HL-60 (cell line): ENCODE data around the gene GRXCR2.

Source experiments
- DNase-seq, 2 experiments: peaks; one replicate each; pipeline ENCODE4 v3.0.0-alpha.2; 2010 to 2020; ENCODE audit warnings: low read depth in 1 of 2, low spot score in 1 of 2
- H3K27ac ChIP-seq: fragments of 250-450 bp; sonication (Bioruptor Pico); replicated peaks from 2 replicates; pipeline ENCODE4 v1.5.1; 2020; ENCODE audit warnings: mild to moderate bottlenecking, moderate library complexity
- H3K27me3 ChIP-seq: fragments of 250-450 bp; sonication (Bioruptor Pico); 2 replicates; pipeline ENCODE4 v1.5.1; 2021; ENCODE audit warnings: mild to moderate bottlenecking, moderate library complexity; ENCODE audit not compliant: insufficient read depth, poor library complexity, severe bottlenecking
- H3K4me3 ChIP-seq: replicated peaks from 2 replicates; pipeline ENCODE4 v1.5.1; 2011; ENCODE audit warnings: mild to moderate bottlenecking, control low read depth, low read length; ENCODE audit not compliant: insufficient read depth
- CTCF ChIP-seq: IDR thresholded peaks from one replicate; pipeline ENCODE4 v1.5.1; 2011; ENCODE audit warnings: low read length, control low read depth, inconsistent platforms; ENCODE audit not compliant: insufficient read depth
- GABPA ChIP-seq: IDR thresholded peaks from 2 replicates; pipeline ENCODE4 v1.6.1; 2012; ENCODE audit warnings: low read depth
- POLR2AphosphoS5 ChIP-seq: IDR thresholded peaks from 2 replicates; pipeline ENCODE4 v1.6.1; 2012; ENCODE audit warnings: low read depth
- SPI1 ChIP-seq: IDR thresholded peaks from 2 replicates; pipeline ENCODE4 v1.6.1; 2012; ENCODE audit warnings: low read depth, mild to moderate bottlenecking, borderline replicate concordance
- TF ChIP-seq, protein P1 (sequence below): IDR thresholded peaks from 2 replicates; pipeline ENCODE4 v1.6.1; 2012; ENCODE audit warnings: low read depth; ENCODE audit not compliant: insufficient replicate concordance

The GRXCR2 gene

GRCh38 chr5:145915970-145916638 lies 43.3 kb upstream of the GRXCR2 start:
- no peak for DNase-seq
- Histone ChIP-seq H3K4me3 (no peak overlapping the region), H3K27ac (no peak overlapping the region), H3K27me3 (no peaks in the 10 kb centered on the region)
- TF ChIP-seq SPI1 (no peak), GABPA (no peak), POLR2AphosphoS5 (no peak), CTCF (no peak)
- TF ChIP-seq, protein P1, sequence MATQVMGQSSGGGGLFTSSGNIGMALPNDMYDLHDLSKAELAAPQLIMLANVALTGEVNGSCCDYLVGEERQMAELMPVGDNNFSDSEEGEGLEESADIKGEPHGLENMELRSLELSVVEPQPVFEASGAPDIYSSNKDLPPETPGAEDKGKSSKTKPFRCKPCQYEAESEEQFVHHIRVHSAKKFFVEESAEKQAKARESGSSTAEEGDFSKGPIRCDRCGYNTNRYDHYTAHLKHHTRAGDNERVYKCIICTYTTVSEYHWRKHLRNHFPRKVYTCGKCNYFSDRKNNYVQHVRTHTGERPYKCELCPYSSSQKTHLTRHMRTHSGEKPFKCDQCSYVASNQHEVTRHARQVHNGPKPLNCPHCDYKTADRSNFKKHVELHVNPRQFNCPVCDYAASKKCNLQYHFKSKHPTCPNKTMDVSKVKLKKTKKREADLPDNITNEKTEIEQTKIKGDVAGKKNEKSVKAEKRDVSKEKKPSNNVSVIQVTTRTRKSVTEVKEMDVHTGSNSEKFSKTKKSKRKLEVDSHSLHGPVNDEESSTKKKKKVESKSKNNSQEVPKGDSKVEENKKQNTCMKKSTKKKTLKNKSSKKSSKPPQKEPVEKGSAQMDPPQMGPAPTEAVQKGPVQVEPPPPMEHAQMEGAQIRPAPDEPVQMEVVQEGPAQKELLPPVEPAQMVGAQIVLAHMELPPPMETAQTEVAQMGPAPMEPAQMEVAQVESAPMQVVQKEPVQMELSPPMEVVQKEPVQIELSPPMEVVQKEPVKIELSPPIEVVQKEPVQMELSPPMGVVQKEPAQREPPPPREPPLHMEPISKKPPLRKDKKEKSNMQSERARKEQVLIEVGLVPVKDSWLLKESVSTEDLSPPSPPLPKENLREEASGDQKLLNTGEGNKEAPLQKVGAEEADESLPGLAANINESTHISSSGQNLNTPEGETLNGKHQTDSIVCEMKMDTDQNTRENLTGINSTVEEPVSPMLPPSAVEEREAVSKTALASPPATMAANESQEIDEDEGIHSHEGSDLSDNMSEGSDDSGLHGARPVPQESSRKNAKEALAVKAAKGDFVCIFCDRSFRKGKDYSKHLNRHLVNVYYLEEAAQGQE, result no peak

GRCh38 chr5:145913701-145914100 lies 40.9 kb upstream of the GRXCR2 start:
- no peaks in the 10 kb centered on the region for H3K27me3 ChIP-seq
- no peak overlapping the region for H3K27ac ChIP-seq

GRCh38 chr5:145912594-145912993 lies 39.8 kb upstream of the GRXCR2 start:
- H3K27ac ChIP-seq, result no peak overlapping the region
- no peak for DNase-seq
- TF ChIP-seq POLR2AphosphoS5 (no peak), SPI1 (no peak), CTCF (no peak), GABPA (no peak)
- TF ChIP-seq, protein P1, result no peak
- H3K4me3 ChIP-seq, result no peak overlapping the region
- no peaks in the 10 kb centered on the region for H3K27me3 ChIP-seq

More at GRCh38 chr5:145913701-145914100, 40.9 kb upstream of the GRXCR2 start:
- no peak overlapping the region for H3K4me3 ChIP-seq
- no peak for DNase-seq
- TF ChIP-seq GABPA, result no peak
- TF ChIP-seq CTCF, result no peak
- no peak for TF ChIP-seq SPI1
- TF ChIP-seq POLR2AphosphoS5, result no peak
- TF ChIP-seq, protein P1, result no peak
